HepG2 (cell line): ENCODE measurements around the gene COL2A1. TPM values are rescaled to one million over a fixed set of nuclear protein-coding genes. Genes with fewer than 3 reads are reported as not detected.

Experiments
- ARID3A ChIP-seq: IDR thresholded peaks from 2 replicates; pipeline ENCODE4 v1.6.1; 2012; ENCODE audit warnings: low read depth, low read length, improper control_type of control experiment
- CBX2 ChIP-seq, 2 experiments: fragments of 200-600 bp in 1 of 2; sonication (generic); formaldehyde crosslinking in 1 of 2; IDR thresholded peaks; 2 replicates each; pipeline versions ENCODE4 v1.7.0 to v1.8.1; 2018 to 2022; ENCODE audit warnings: low read depth in 2 of 2, low read length in 1 of 2, mild to moderate bottlenecking in 1 of 2, missing genetic modification reagents in 1 of 2
- CCAR2 ChIP-seq: fragments of 200-400 bp; formaldehyde crosslinking; optimal IDR thresholded peaks from 2 replicates; pipeline ENCODE3; 2018; ENCODE audit warnings: low read depth, mild to moderate bottlenecking, low read length, moderate library complexity
- CHD4 ChIP-seq: fragments of 200-600 bp; sonication (generic); IDR thresholded peaks from 2 replicates; pipeline ENCODE4 v1.7.0; 2017; ENCODE audit warnings: mild to moderate bottlenecking, low read length, borderline replicate concordance
- KLF11 ChIP-seq: IDR thresholded peaks from 2 replicates; pipeline ENCODE4 v1.6.1; 2016; ENCODE audit warnings: missing compliant biosample characterization
- MBD4 ChIP-seq: IDR thresholded peaks from 2 replicates; pipeline ENCODE4 v1.6.1; 2012; ENCODE audit warnings: low read length, inconsistent platforms, borderline replicate concordance
- MEIS2 ChIP-seq: sonication (generic); formaldehyde crosslinking; IDR thresholded peaks from 2 replicates; pipeline ENCODE4 v1.9.0; 2021; ENCODE audit warnings: mild to moderate bottlenecking, missing genetic modification reagents
- MTA3 ChIP-seq: sonication (generic); formaldehyde crosslinking; IDR thresholded peaks from 2 replicates; pipeline ENCODE4 v1.4.0; 2020; ENCODE audit warnings: missing genetic modification reagents
- NFE2 ChIP-seq: sonication (generic); formaldehyde crosslinking; IDR thresholded peaks from 2 replicates; pipeline ENCODE4 v1.4.0; 2020; ENCODE audit warnings: missing genetic modification reagents
- SALL1 ChIP-seq: sonication (generic); formaldehyde crosslinking; IDR thresholded peaks from 2 replicates; pipeline ENCODE4 v1.8.0; 2022; ENCODE audit warnings: mild to moderate bottlenecking, missing genetic modification reagents
- SOX13 ChIP-seq, 3 experiments: fragments of 450-650 bp in 1 of 3; sonication (generic) in 1 of 3; formaldehyde crosslinking in 1 of 3; IDR thresholded peaks in 2 of 3; conservative IDR thresholded peaks in 1 of 3; 2 replicates each; pipeline versions ENCODE4 v1.5.0 to v1.6.1; 2016 to 2020; ENCODE audit warnings: antibody characterized with exemption in 1 of 3, mild to moderate bottlenecking in 1 of 3, missing compliant biosample characterization in 1 of 3, missing genetic modification reagents in 1 of 3, moderate library complexity in 1 of 3
- ZKSCAN1 ChIP-seq: fragments of 150-350 bp; IDR thresholded peaks from 2 replicates; pipeline ENCODE4 v1.6.1; 2014; ENCODE audit warnings: low read length
- ZNF331 ChIP-seq: sonication (generic); formaldehyde crosslinking; IDR thresholded peaks from 2 replicates; pipeline ENCODE4 v1.4.0; 2020; ENCODE audit warnings: missing genetic modification reagents
- ZNF460 ChIP-seq: sonication (generic); formaldehyde crosslinking; IDR thresholded peaks from 2 replicates; pipeline ENCODE4 v1.5.1; 2020; ENCODE audit warnings: missing genetic modification reagents, mild to moderate bottlenecking, borderline replicate concordance
- ZNF510 ChIP-seq: sonication (generic); formaldehyde crosslinking; IDR thresholded peaks from 2 replicates; pipeline ENCODE4 v1.4.0; 2020; ENCODE audit warnings: low read depth, mild to moderate bottlenecking, missing genetic modification reagents
- ZNF512B ChIP-seq: sonication (generic); formaldehyde crosslinking; IDR thresholded peaks from 2 replicates; pipeline ENCODE4 v1.5.1; 2020; ENCODE audit warnings: missing genetic modification reagents, mild to moderate bottlenecking, borderline replicate concordance
- ZNF704 ChIP-seq: sonication (generic); formaldehyde crosslinking; IDR thresholded peaks from 2 replicates; pipeline ENCODE4 v1.8.1; 2023; ENCODE audit warnings: mild to moderate bottlenecking, inconsistent platforms, moderate library complexity, missing genetic modification reagents, borderline replicate concordance
- ZNF761 ChIP-seq: sonication (generic); formaldehyde crosslinking; conservative IDR thresholded peaks from 2 replicates; pipeline ENCODE4 v1.4.0; 2020; ENCODE audit warnings: mild to moderate bottlenecking, missing genetic modification reagents
- ZNF766 ChIP-seq: sonication (generic); formaldehyde crosslinking; IDR thresholded peaks from 2 replicates; pipeline ENCODE4 v1.5.0; 2020; ENCODE audit warnings: missing genetic modification reagents, borderline replicate concordance
- polyA plus RNA-seq, 8 experiments: library from polyadenylated mRNA; depleted of rRNA in 3 of 8; stranded (reverse) in 7 of 8; unstranded in 1 of 8; fragments of >200 nt; fragmentation: Illumina TruSeq in 4 of 8; extraction: Trizol in 4 of 8; gene quantifications; 2 replicates each; pipeline versions ENCODE4 v1.2.1 to v1.2.3, GENCODE V29; 2011 to 2016; ENCODE audit warnings: low read depth in 4 of 8, missing spikeins in 1 of 8, mixed read lengths in 1 of 8; ENCODE audit not compliant: insufficient read depth in 1 of 8
- total RNA-seq, 5 experiments: library from RNA; depleted of rRNA; stranded (reverse); fragments of >200 nt; fragmentation: Illumina TruSeq; extraction: Trizol; gene quantifications; 2 replicates each; pipeline ENCODE4 v1.2.3, GENCODE V29; 2016; ENCODE audit warnings: low read depth in 1 of 5
- TF ChIP-seq, protein P1 (sequence below): sonication (generic); formaldehyde crosslinking; IDR thresholded peaks from 2 replicates; pipeline ENCODE4 v1.4.0; 2020; ENCODE audit warnings: missing genetic modification reagents, mild to moderate bottlenecking, borderline replicate concordance

The COL2A1 gene
- total and polyA plus RNA-seq, 2 of the 13 experiments (the other 11 are each of a cell fraction or from before 2014, with no cell fraction given) = 7.4 to 38.3 TPM

DNA sequence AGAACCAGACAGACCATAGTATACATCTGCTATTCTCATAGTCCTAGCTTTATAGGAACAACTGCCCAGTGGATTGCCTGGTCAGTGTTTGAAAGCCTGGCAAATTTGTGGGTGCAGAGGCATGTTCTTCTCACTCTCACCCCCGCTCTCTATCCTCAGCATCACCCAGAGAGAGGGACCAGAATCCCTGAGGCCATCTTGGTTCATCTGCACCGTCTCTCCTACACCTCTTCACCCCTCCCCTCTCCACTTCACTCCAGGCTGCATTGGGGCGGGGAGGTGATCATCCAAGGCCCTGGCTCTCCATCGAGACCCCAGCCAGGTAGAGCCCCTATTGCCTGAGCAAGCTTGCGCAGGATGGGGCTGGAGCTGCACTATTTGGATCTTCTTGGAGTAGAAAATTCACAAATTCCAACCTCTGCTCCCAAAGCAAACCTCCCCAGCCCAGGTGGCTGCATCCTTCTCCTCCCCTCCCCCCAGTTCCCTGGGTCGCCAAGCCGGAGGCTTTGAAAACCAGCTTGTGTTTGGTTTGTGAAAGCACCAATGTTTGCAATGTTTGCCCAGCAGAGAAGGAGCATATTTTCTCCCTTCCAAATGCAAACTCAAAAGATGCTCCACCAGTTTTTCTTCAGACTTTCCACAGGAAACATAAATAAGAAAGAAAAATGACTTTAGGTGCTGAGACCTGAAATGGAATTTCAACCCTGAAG is 18.6 kb upstream of the COL2A1 start (continued):
- TF ChIP-seq ARID3A (no peak), ZNF331 (peak; percentile 54; the same call in 1 of the 2 replicates), CBX2 (IDR thresholded peaks at IDR 0.05; ENCODE audit: low read depth, low read length) (no peak), CBX2 (CRISPR knock-in tag; IDR thresholded peaks at IDR 0.05; ENCODE audit: low read depth) (no peak), ZNF460 (CRISPR knock-in tag) (no peak), ZNF761 (no peak), SALL1 (peak; percentile 42), ZNF704 (CRISPR knock-in tag) (no peak), ZNF512B (no peak), KLF11 (CRISPR knock-in tag) (no peak), CHD4 (no peak), SOX13 (IDR thresholded peaks at IDR 0.05) (no peak), SOX13 (CRISPR knock-in tag; conservative IDR thresholded peaks at IDR 0.05 in 1 of 2, IDR thresholded peaks at IDR 0.05 in 1 of 2) (peak in 1 of 2 experiments; percentile 44; a peak in 1 of 4 replicates), MTA3 (no peak), MEIS2 (CRISPR knock-in tag) (no peak), ZNF510 (CRISPR knock-in tag) (no peak), ZNF766 (CRISPR knock-in tag) (no peak), NFE2 (no peak), ZKSCAN1 (no peak), MBD4 (no peak), CCAR2 (no peak)
- TF ChIP-seq, protein P1, sequence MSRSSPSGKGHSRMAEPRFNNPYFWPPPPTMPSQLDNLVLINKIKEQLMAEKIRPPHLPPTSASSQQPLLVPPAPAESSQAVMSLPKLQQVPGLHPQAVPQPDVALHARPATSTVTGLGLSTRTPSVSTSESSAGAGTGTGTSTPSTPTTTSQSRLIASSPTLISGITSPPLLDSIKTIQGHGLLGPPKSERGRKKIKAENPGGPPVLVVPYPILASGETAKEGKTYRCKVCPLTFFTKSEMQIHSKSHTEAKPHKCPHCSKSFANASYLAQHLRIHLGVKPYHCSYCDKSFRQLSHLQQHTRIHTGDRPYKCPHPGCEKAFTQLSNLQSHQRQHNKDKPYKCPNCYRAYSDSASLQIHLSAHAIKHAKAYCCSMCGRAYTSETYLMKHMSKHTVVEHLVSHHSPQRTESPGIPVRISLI = no peak
